ENCODE data around the gene PEBP1.

GRCh38 chr12:118137148-118137678 lies 1.3 kb downstream of the PEBP1 start:
- TF ChIP-seq TCF12 (IDR thresholded peaks at IDR 0.05; ENCODE audit: low read depth, low read length) (no peak), ZBTB33 (IDR thresholded peaks at IDR 0.05) (no peak), E2F8 (IDR thresholded peaks at IDR 0.05; ENCODE audit: low read depth, partially characterized antibody) (no peak), MEF2A (IDR thresholded peaks at IDR 0.05; ENCODE audit: insufficient read depth, low read depth, low read length) (no peak), CTCF (IDR thresholded peaks at IDR 0.05 in 2 of 3, conservative IDR thresholded peaks at IDR 0.05 in 1 of 3; ENCODE audit: control insufficient read depth in 2 of 3, extremely low read depth in 1 of 3, insufficient read depth in 1 of 3, low read depth in 3 of 3, low read length in 3 of 3) (no peak), MXI1 (IDR thresholded peaks at IDR 0.05; ENCODE audit: low read depth, low read length) (no peak)

Measured in GM12878 (cell line).